HepG2 (cell line): Measurements from ENCODE around the gene NHSL1. TPM values are rescaled to one million over a fixed set of nuclear protein-coding genes. Genes with fewer than 3 reads are reported as not detected.

Source experiments
- ATAC-seq: fragments of 200-7000 bp; cut with Tn5 transposase; 3 replicates; pipeline ENCODE4 v1.9.1; 2020; ENCODE audit warnings: mild to moderate bottlenecking, moderate library complexity
- BruUV-seq: library from RNA; stranded (reverse); fragments of 400-500 nt; replicated peaks from 2 replicates; lab custom pipeline; 2021; lab: Mats Ljungman, UMichigan
- CTCF ChIA-PET: fragments of 300-600 bp; formaldehyde crosslinking; extraction: SDS; loops from one replicate; lab custom pipeline; 2021; ENCODE audit warnings: low total read pairs, inconsistent platforms, low intra/inter-chr PET ratio; lab: Yijun Ruan, JAX
- POLR2A ChIA-PET: fragments of 350-600 bp; sonication (Branson Sonifier 250); formaldehyde crosslinking; loops from one replicate; lab custom pipeline; 2020; ENCODE audit warnings: antibody characterized with exemption, inconsistent platforms; lab: Yijun Ruan, JAX
- DNase-seq: peaks from one replicate; pipeline ENCODE4 v3.0.0-alpha.2; 2015; ENCODE audit warnings: low spot score
- FAIRE-seq: peaks from 3 replicates; lab custom pipeline; 2011; peaks lifted over from hg19 to GRCh38; lab: Jason Lieb, UNC
- H2AFZ ChIP-seq: one replicate; pipeline ENCODE4 v1.6.1; 2011; ENCODE audit warnings: low read length, inconsistent platforms
- H3K27ac ChIP-seq: fragments of 300-600 bp; 3 replicates; pipeline ENCODE4 v1.8.0; 2011; ENCODE audit warnings: mixed run types, mild to moderate bottlenecking, mixed read lengths, low read length, inconsistent platforms; ENCODE audit not compliant: insufficient read depth; ENCODE audit errors: extremely low read length
- H3K27me3 ChIP-seq, 2 experiments: fragments of 200-600 bp in 1 of 2; 2 replicates in 1 of 2; 3 replicates in 1 of 2; pipeline versions ENCODE4 v1.6.0 to v1.8.0; 2011; ENCODE audit warnings: low read length in 2 of 2, mild to moderate bottlenecking in 2 of 2, moderate library complexity in 2 of 2, inconsistent platforms in 1 of 2; ENCODE audit not compliant: insufficient read depth in 2 of 2, control insufficient read depth in 1 of 2
- H3K36me3 ChIP-seq, 2 experiments: fragments of 200-600 bp in 1 of 2; replicated peaks in 1 of 2; 2 replicates in 1 of 2; 3 replicates in 1 of 2; pipeline versions ENCODE4 v1.5.1 to v1.8.0; 2011; ENCODE audit warnings: low read length in 2 of 2, inconsistent platforms in 1 of 2; ENCODE audit not compliant: insufficient read depth in 2 of 2, control insufficient read depth in 1 of 2
- H3K4me1 ChIP-seq: 2 replicates; pipeline ENCODE4 v1.5.1; 2012; ENCODE audit warnings: low read length, inconsistent platforms; ENCODE audit not compliant: insufficient read depth
- H3K4me2 ChIP-seq: 2 replicates; pipeline ENCODE4 v1.6.0; 2011; ENCODE audit warnings: low read depth, low read length, inconsistent platforms
- H3K4me3 ChIP-seq, 3 experiments: fragments of 200-600 bp in 1 of 3; sonication (generic), shearing (Covaris generic) in 1 of 3; replicated peaks in 1 of 3; 2 replicates each; pipeline ENCODE4 v1.5.1; 2011 to 2016; ENCODE audit warnings: low read length in 3 of 3, inconsistent platforms in 2 of 3, low read depth in 2 of 3, mild to moderate bottlenecking in 2 of 3, control low read depth in 1 of 3, mixed read lengths in 1 of 3; ENCODE audit not compliant: insufficient read depth in 1 of 3
- H3K79me2 ChIP-seq: one replicate; pipeline ENCODE4 v1.6.1; 2011; ENCODE audit warnings: low read length, inconsistent platforms; ENCODE audit not compliant: insufficient read depth
- H3K9ac ChIP-seq: 2 replicates; pipeline ENCODE4 v1.6.0; 2011; ENCODE audit warnings: mild to moderate bottlenecking, low read depth, low read length, inconsistent platforms; ENCODE audit not compliant: insufficient read depth
- H3K9me3 ChIP-seq: 2 replicates; pipeline ENCODE4 v1.5.1; 2012; ENCODE audit warnings: mild to moderate bottlenecking, low read length
- H4K20me1 ChIP-seq: 2 replicates; pipeline ENCODE4 v1.6.0; 2011; ENCODE audit warnings: inconsistent platforms, mild to moderate bottlenecking, low read length, moderate library complexity; ENCODE audit not compliant: insufficient read depth
- BORCS8-MEF2B ChIP-seq: sonication (generic); formaldehyde crosslinking; IDR thresholded peaks from 2 replicates; pipeline ENCODE4 v1.8.0; 2022; ENCODE audit warnings: mild to moderate bottlenecking, missing genetic modification reagents
- JARID2 ChIP-seq: sonication (generic); formaldehyde crosslinking; IDR thresholded peaks from 2 replicates; pipeline ENCODE4 v1.8.1; 2023; ENCODE audit warnings: missing genetic modification reagents, inconsistent platforms; ENCODE audit not compliant: insufficient replicate concordance
- KLF9 ChIP-seq: IDR thresholded peaks from 2 replicates; pipeline ENCODE4 v1.6.1; 2016; ENCODE audit warnings: low read depth
- MTA1 ChIP-seq: sonication (generic); formaldehyde crosslinking; IDR thresholded peaks from 2 replicates; pipeline ENCODE4 v1.4.0; 2020; ENCODE audit warnings: missing genetic modification reagents, mild to moderate bottlenecking, borderline replicate concordance
- MXI1 ChIP-seq: IDR thresholded peaks from 3 replicates; pipeline ENCODE4 v1.6.1; 2012; ENCODE audit warnings: low read depth, low read length, inconsistent platforms, borderline replicate concordance
- NFIC ChIP-seq: IDR thresholded peaks from 2 replicates; pipeline ENCODE4 v1.6.1; 2012; ENCODE audit warnings: mild to moderate bottlenecking, low read length, inconsistent platforms
- NFKB2 ChIP-seq: sonication (generic); formaldehyde crosslinking; IDR thresholded peaks from 2 replicates; pipeline ENCODE4 v1.4.0; 2020; ENCODE audit warnings: missing genetic modification reagents, borderline replicate concordance
- REXO4 ChIP-seq: sonication (generic); formaldehyde crosslinking; IDR thresholded peaks from 2 replicates; pipeline ENCODE4 v1.8.0; 2022; ENCODE audit warnings: missing genetic modification reagents, mild to moderate bottlenecking, borderline replicate concordance
- RFX5 ChIP-seq: IDR thresholded peaks from 2 replicates; pipeline ENCODE4 v1.6.1; 2011; ENCODE audit warnings: low read depth, low read length, improper control_type of control experiment
- SNAI1 ChIP-seq: sonication (generic); formaldehyde crosslinking; IDR thresholded peaks from 2 replicates; pipeline ENCODE4 v1.5.0; 2020; ENCODE audit warnings: mild to moderate bottlenecking, missing genetic modification reagents, borderline replicate concordance
- ZNF207 ChIP-seq: fragments of 450-650 bp; IDR thresholded peaks from 2 replicates; pipeline ENCODE4 v1.6.1; 2016; ENCODE audit warnings: antibody characterized with exemption, borderline replicate concordance
- ZNF766 ChIP-seq: sonication (generic); formaldehyde crosslinking; IDR thresholded peaks from 2 replicates; pipeline ENCODE4 v1.5.0; 2020; ENCODE audit warnings: missing genetic modification reagents, borderline replicate concordance
- ZNF792 ChIP-seq: IDR thresholded peaks from 2 replicates; pipeline ENCODE4 v1.6.1; 2016
- WGBS: methylation state at CpG from one replicate; pipeline ENCODE4 v1.1.6; 2017; ENCODE audit warnings: low lambda C conversion rate; 5-methylcytosine and 5-hydroxymethylcytosine counted together
- in situ Hi-C: cut with HindIII; loops from 2 replicates; pipeline ENCODE4 v1.10.0; 2017; ENCODE audit warnings: low pct_unique_long_range_greater_than_20kb; ENCODE audit not compliant: extremely low pct_ligation_motif_present
- intact Hi-C: fragments of 100-400 bp; cut with micrococcal nuclease; formaldehyde crosslinking; loops from one replicate; pipeline ENCODE4 v1.10.0; 2022; ENCODE audit not compliant: unreplicated experiment
- polyA plus RNA-seq, 8 experiments: library from polyadenylated mRNA; depleted of rRNA in 3 of 8; stranded (reverse) in 7 of 8; unstranded in 1 of 8; fragments of >200 nt; fragmentation: Illumina TruSeq in 4 of 8; extraction: Trizol in 4 of 8; gene quantifications; 2 replicates each; pipeline versions ENCODE4 v1.2.1 to v1.2.3, GENCODE V29; 2011 to 2016; ENCODE audit warnings: low read depth in 4 of 8, missing spikeins in 1 of 8, mixed read lengths in 1 of 8; ENCODE audit not compliant: insufficient read depth in 1 of 8
- total RNA-seq, 5 experiments: library from RNA; depleted of rRNA; stranded (reverse); fragments of >200 nt; fragmentation: Illumina TruSeq; extraction: Trizol; gene quantifications; 2 replicates each; pipeline ENCODE4 v1.2.3, GENCODE V29; 2016; ENCODE audit warnings: low read depth in 1 of 5
- TF ChIP-seq, protein P1 (sequence below): sonication (generic); formaldehyde crosslinking; IDR thresholded peaks from 2 replicates; pipeline ENCODE4 v1.4.0; 2020; ENCODE audit warnings: mild to moderate bottlenecking, missing genetic modification reagents
- TF ChIP-seq, protein P2 (sequence below): sonication (generic); formaldehyde crosslinking; IDR thresholded peaks from 2 replicates; pipeline ENCODE4 v1.4.0; 2020; ENCODE audit warnings: low read depth, missing genetic modification reagents

Gene NHSL1
- total and polyA plus RNA-seq, 2 of the 13 experiments (the other 11 are each of a cell fraction or from before 2014, with no cell fraction given), result 24.9 to 53.6 TPM

DNA sequence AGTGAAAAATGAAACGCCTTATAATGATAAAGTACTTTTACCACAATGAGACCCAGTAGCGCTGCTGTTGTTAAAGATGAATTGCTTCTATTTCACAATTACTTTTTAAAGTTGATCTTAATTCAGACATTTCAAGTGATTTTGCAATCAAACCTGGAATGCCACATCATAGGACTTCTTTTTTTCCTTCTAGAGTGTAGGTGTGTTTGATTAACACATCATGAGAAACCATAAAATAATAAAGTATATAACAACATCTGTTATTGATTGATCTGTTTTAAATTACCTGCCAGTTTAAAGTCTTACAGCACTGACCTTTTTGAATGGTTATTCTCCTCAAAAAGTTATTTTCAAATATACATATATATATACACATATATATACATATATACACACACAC is 56.6 kb downstream of the NHSL1 start:
- no peaks in the 10 kb centered on the region for H4K20me1 ChIP-seq
- WGBS, result 96% methylated on average over 2 of the region's 2 CpGs
- no peak for FAIRE-seq
- DNase-seq, result no peak
- no peaks in the 10 kb centered on the region for H3K27me3 ChIP-seq
- no peak overlapping the region for H3K27ac ChIP-seq
- TF ChIP-seq NFKB2 (no peak), JARID2 (CRISPR knock-in tag) (no peak), ZNF207 (no peak), NFIC (no peak), BORCS8-MEF2B (CRISPR knock-in tag) (no peak), SNAI1 (no peak), MTA1 (CRISPR knock-in tag) (no peak), ZNF792 (CRISPR knock-in tag) (no peak), MXI1 (no peak), REXO4 (CRISPR knock-in tag) (no peak), ZNF766 (CRISPR knock-in tag) (no peak), KLF9 (CRISPR knock-in tag) (no peak), RFX5 (no peak)
- TF ChIP-seq, protein P1, sequence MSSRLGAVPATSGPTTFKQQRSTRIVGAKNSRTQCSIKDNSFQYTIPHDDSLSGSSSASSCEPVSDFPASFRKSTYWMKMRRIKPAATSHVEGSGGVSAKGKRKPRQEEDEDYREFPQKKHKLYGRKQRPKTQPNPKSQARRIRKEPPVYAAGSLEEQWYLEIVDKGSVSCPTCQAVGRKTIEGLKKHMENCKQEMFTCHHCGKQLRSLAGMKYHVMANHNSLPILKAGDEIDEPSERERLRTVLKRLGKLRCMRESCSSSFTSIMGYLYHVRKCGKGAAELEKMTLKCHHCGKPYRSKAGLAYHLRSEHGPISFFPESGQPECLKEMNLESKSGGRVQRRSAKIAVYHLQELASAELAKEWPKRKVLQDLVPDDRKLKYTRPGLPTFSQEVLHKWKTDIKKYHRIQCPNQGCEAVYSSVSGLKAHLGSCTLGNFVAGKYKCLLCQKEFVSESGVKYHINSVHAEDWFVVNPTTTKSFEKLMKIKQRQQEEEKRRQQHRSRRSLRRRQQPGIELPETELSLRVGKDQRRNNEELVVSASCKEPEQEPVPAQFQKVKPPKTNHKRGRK (CRISPR knock-in tag), result no peak
- TF ChIP-seq, protein P2, sequence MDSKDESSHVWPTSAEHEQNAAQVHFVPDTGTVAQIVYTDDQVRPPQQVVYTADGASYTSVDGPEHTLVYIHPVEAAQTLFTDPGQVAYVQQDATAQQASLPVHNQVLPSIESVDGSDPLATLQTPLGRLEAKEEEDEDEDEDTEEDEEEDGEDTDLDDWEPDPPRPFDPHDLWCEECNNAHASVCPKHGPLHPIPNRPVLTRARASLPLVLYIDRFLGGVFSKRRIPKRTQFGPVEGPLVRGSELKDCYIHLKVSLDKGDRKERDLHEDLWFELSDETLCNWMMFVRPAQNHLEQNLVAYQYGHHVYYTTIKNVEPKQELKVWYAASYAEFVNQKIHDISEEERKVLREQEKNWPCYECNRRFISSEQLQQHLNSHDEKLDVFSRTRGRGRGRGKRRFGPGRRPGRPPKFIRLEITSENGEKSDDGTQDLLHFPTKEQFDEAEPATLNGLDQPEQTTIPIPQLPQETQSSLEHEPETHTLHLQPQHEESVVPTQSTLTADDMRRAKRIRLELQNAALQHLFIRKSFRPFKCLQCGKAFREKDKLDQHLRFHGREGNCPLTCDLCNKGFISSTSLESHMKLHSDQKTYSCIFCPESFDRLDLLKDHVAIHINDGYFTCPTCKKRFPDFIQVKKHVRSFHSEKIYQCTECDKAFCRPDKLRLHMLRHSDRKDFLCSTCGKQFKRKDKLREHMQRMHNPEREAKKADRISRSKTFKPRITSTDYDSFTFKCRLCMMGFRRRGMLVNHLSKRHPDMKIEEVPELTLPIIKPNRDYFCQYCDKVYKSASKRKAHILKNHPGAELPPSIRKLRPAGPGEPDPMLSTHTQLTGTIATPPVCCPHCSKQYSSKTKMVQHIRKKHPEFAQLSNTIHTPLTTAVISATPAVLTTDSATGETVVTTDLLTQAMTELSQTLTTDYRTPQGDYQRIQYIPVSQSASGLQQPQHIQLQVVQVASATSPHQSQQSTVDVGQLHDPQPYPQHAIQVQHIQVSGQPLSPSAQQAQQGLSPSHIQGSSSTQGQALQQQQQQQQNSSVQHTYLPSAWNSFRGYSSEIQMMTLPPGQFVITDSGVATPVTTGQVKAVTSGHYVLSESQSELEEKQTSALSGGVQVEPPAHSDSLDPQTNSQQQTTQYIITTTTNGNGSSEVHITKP (CRISPR knock-in tag), result no peak
- H3K4me3 ChIP-seq, result no peak overlapping the region
- H3K4me1 ChIP-seq, result no peaks in the 10 kb centered on the region
- H3K9ac ChIP-seq, result no peak overlapping the region
- ChIA-PET CTCF (no interaction called here), POLR2A (no interaction called here)
- H3K9me3 ChIP-seq, result no peaks in the 10 kb centered on the region
- in situ Hi-C loops, result no loop called here
- no peak for ATAC-seq
- BruUV-seq, result no TSS peak
- intact Hi-C loops, result no loop called here
- no peak overlapping the region for H2AFZ ChIP-seq
- peaks cover 20 to 79% of the 10 kb centered on the region in 2 experiments for H3K36me3 ChIP-seq
- no peak overlapping the region for H3K4me2 ChIP-seq
- no peaks in the 10 kb centered on the region for H3K79me2 ChIP-seq
